Tibial artery (tissue), 4 donors: ENCODE results near the gene SLC6A13.

ENCODE experiments used
- DNase-seq, 2 donors: peaks; one replicate each; pipeline ENCODE4 v3.0.0-alpha.2; 2019
- H3K27ac ChIP-seq, 2 donors: fragments of 200-600 bp; sonication (generic) in 1 of 2; 1 replicate in 1 of 2; 2 replicates in 1 of 2; pipeline ENCODE4 v1.5.1; 2018 to 2019; ENCODE audit warnings: mild to moderate bottlenecking in 1 of 2
- H3K27me3 ChIP-seq, 2 donors: fragments of 200-600 bp; sonication (generic) in 1 of 2; one replicate each; pipeline versions ENCODE4 v1.5.1 to v1.6.0; 2016 to 2019
- H3K36me3 ChIP-seq, 3 donors: fragments of 200-600 bp; sonication (generic) in 2 of 3; one replicate each; pipeline ENCODE4 v1.5.1; 2016 to 2019; ENCODE audit warnings: mild to moderate bottlenecking in 2 of 3
- H3K4me1 ChIP-seq, 4 donors: fragments of 200-600 bp; sonication (generic) in 2 of 4; 1 replicate in 3 of 4; 2 replicates in 1 of 4; pipeline ENCODE4 v1.5.1; 2016 to 2019
- H3K4me3 ChIP-seq, 2 donors: fragments of 200-600 bp; sonication (generic) in 1 of 2; 1 replicate in 1 of 2; 2 replicates in 1 of 2; pipeline ENCODE4 v1.5.1; 2018 to 2019; ENCODE audit warnings: mild to moderate bottlenecking in 2 of 2
- H3K9me3 ChIP-seq, 3 donors: fragments of 200-600 bp; sonication (generic) in 1 of 3; one replicate each; pipeline ENCODE4 v1.5.1; 2016 to 2019
- CTCF ChIP-seq, 2 experiments: fragments of 200-600 bp in 1 of 2; fragments of 450-650 bp in 1 of 2; IDR thresholded peaks; one replicate each; pipeline ENCODE4 v1.5.1; 2017 to 2019; ENCODE audit warnings: antibody characterized with exemption in 2 of 2, mild to moderate bottlenecking in 1 of 2, moderate library complexity in 1 of 2
- intact Hi-C: fragments of 100-400 bp; cut with DNase I; formaldehyde crosslinking; loops from one replicate; pipeline ENCODE4 v1.15.0; 2023; ENCODE audit warnings: low total_unique reads

SLC6A13 gene

GRCh38 chr12:213527-213932 lies 49.1 kb downstream of the SLC6A13 start:
- intact Hi-C loops: no loop called here
- no peaks in the 10 kb centered on the region for H3K9me3 ChIP-seq
- H3K27me3 ChIP-seq: peaks cover 0 to 56% of the 10 kb centered on the region in 2 donors
- peaks cover 0 to 8% (median 0%) of the 10 kb centered on the region in 4 donors for H3K4me1 ChIP-seq
- no peaks in the 10 kb centered on the region for H3K36me3 ChIP-seq
- no peak for TF ChIP-seq CTCF (IDR thresholded peaks at IDR 0.05)
- no peak overlapping the region for H3K4me3 ChIP-seq
- H3K27ac ChIP-seq: no peak overlapping the region
- no peak for DNase-seq

GRCh38 chr12:212715-213526 lies 49.7 kb downstream of the SLC6A13 start:
- intact Hi-C loops: no loop called here
- Histone ChIP-seq H3K27me3 (peaks cover 0 to 57% of the 10 kb centered on the region in 2 donors), H3K4me1 (peaks cover 0 to 8% (median 0%) of the 10 kb centered on the region in 4 donors), H3K27ac (no peak overlapping the region), H3K9me3 (no peaks in the 10 kb centered on the region), H3K4me3 (no peak overlapping the region), H3K36me3 (no peaks in the 10 kb centered on the region)
- DNase-seq: no peak
- no peak for TF ChIP-seq CTCF (IDR thresholded peaks at IDR 0.05)

- Histone ChIP-seq H3K27ac (no peak overlapping the region), H3K4me1 (peaks cover 0 to 8% (median 0%) of the 10 kb centered on the region in 4 donors), H3K4me3 (no peak overlapping the region), H3K27me3 (peaks cover 0 to 59% of the 10 kb centered on the region in 2 donors), H3K9me3 (no peaks in the 10 kb centered on the region), H3K36me3 (no peaks in the 10 kb centered on the region)
- no peak for DNase-seq
- intact Hi-C loops: no loop called here
- TF ChIP-seq CTCF (IDR thresholded peaks at IDR 0.05): no peak
Measured at GRCh38 chr12:212415-212714, 50.3 kb downstream of the SLC6A13 start.

GRCh38 chr12:211639-212414 lies 50.8 kb downstream of the SLC6A13 start:
- Histone ChIP-seq H3K27ac (no peak overlapping the region), H3K9me3 (no peaks in the 10 kb centered on the region), H3K4me3 (no peak overlapping the region), H3K27me3 (peaks cover 0 to 62% of the 10 kb centered on the region in 2 donors), H3K4me1 (peaks cover 0 to 8% (median 0%) of the 10 kb centered on the region in 4 donors), H3K36me3 (no peaks in the 10 kb centered on the region)
- intact Hi-C loops: no loop called here
- no peak for DNase-seq
- no peak for TF ChIP-seq CTCF (IDR thresholded peaks at IDR 0.05)

GRCh38 chr12:211142-211465 lies 51.5 kb downstream of the SLC6A13 start:
- TF ChIP-seq CTCF (IDR thresholded peaks at IDR 0.05): no peak
- no peaks in the 10 kb centered on the region for H3K9me3 ChIP-seq
- H3K27ac ChIP-seq: no peak overlapping the region
- H3K4me1 ChIP-seq: peaks cover 0 to 8% (median 0%) of the 10 kb centered on the region in 4 donors
- DNase-seq: no peak
- peaks cover 0 to 69% of the 10 kb centered on the region in 2 donors for H3K27me3 ChIP-seq
- no peaks in the 10 kb centered on the region for H3K36me3 ChIP-seq
- intact Hi-C loops: no loop called here
- H3K4me3 ChIP-seq: no peak overlapping the region
